Gastroesophageal sphincter (tissue), 3 donors: ENCODE results near the gene RPS27L.

Experiments
- CTCF ChIP-seq, 4 experiments: fragments of 200-600 bp in 2 of 4; fragments of 450-650 bp in 2 of 4; sonication (generic) in 1 of 4; IDR thresholded peaks; one replicate each; pipeline ENCODE4 v1.5.1; 2017 to 2019; ENCODE audit warnings: antibody characterized with exemption in 4 of 4, mild to moderate bottlenecking in 2 of 4, moderate library complexity in 2 of 4
- POLR2A ChIP-seq, 2 donors: fragments of 450-650 bp; IDR thresholded peaks; one replicate each; pipeline ENCODE4 v1.6.1; 2017; ENCODE audit warnings: antibody characterized with exemption in 2 of 2, mild to moderate bottlenecking in 2 of 2, moderate library complexity in 1 of 2

GRCh38 chr15:63111481-63111880, 45.8 kb downstream of the RPS27L start:
- TF ChIP-seq POLR2A (IDR thresholded peaks at IDR 0.05) (no peak), CTCF (IDR thresholded peaks at IDR 0.05) (no peak)
